OCI-LY3 (cell line): ENCODE results near the gene PHAF1.

ENCODE experiments used
- H2AFZ ChIP-seq: fragments of 200-600, 300-600 bp; shearing (Covaris generic); 2 replicates; pipeline ENCODE4 v1.6.0; 2014; ENCODE audit warnings: antibody characterized with exemption, low read depth, low read length
- H3K27ac ChIP-seq: fragments of 200-600, 300-600 bp; sonication (generic); 2 replicates; pipeline ENCODE4 v1.5.1; 2014; ENCODE audit warnings: mild to moderate bottlenecking, low read length, moderate library complexity, mixed read lengths
- H3K27me3 ChIP-seq: fragments of 200-600, 300-600 bp; sonication (generic); 2 replicates; pipeline ENCODE4 v1.6.1; 2014; ENCODE audit warnings: low read depth, low read length, mixed read lengths
- H3K36me3 ChIP-seq: fragments of 200-600, 300-600 bp; sonication (generic); replicated peaks from 2 replicates; pipeline ENCODE3; 2014; ENCODE audit warnings: low read depth, low read length, mixed read lengths
- H3K4me1 ChIP-seq: fragments of 300-600, 200-600 bp; sonication (generic); 2 replicates; pipeline ENCODE4 v1.6.1; 2014; ENCODE audit warnings: low read length, mixed read lengths
- H3K4me2 ChIP-seq: fragments of 200-600, 300-600 bp; sonication (generic); 2 replicates; pipeline ENCODE4 v1.6.1; 2014; ENCODE audit warnings: low read length, mixed read lengths
- H3K4me3 ChIP-seq: fragments of 300-600, 200-600 bp; sonication (generic); 2 replicates; pipeline ENCODE4 v1.5.1; 2014; ENCODE audit warnings: antibody characterized with exemption, mild to moderate bottlenecking, low read length, moderate library complexity
- H3K79me2 ChIP-seq: fragments of 300-600, 200-600 bp; shearing (Covaris generic); 2 replicates; pipeline ENCODE4 v1.6.1; 2014; ENCODE audit warnings: mild to moderate bottlenecking, low read length, mixed read lengths
- H3K9ac ChIP-seq: fragments of 300-600, 200-600 bp; shearing (Covaris generic); 2 replicates; pipeline ENCODE4 v1.6.0; 2014; ENCODE audit warnings: mild to moderate bottlenecking, low read length, moderate library complexity
- H3K9me3 ChIP-seq: fragments of 200-600, 300-600 bp; shearing (Covaris generic); 2 replicates; pipeline ENCODE4 v1.6.1; 2014; ENCODE audit warnings: low read length, mixed read lengths; ENCODE audit not compliant: insufficient read depth
- H4K20me1 ChIP-seq: fragments of 200-600, 300-600 bp; sonication (generic); 2 replicates; pipeline ENCODE4 v1.6.1; 2016; ENCODE audit warnings: low read length, mixed read lengths; ENCODE audit not compliant: insufficient read depth
- EZH2phosphoT487 ChIP-seq: fragments of 200-600 bp; shearing (Covaris generic); IDR thresholded peaks from 2 replicates; pipeline ENCODE4 v1.6.1; 2018; ENCODE audit warnings: antibody characterized with exemption, mixed run types, low read depth
- TF ChIP-seq, protein P1 (sequence below): fragments of 200-600, 300-600 bp; sonication (generic); IDR thresholded peaks from 2 replicates; pipeline ENCODE4 v1.5.1; 2014; ENCODE audit warnings: antibody characterized with exemption, low read length, low read depth

The PHAF1 gene

DNA sequence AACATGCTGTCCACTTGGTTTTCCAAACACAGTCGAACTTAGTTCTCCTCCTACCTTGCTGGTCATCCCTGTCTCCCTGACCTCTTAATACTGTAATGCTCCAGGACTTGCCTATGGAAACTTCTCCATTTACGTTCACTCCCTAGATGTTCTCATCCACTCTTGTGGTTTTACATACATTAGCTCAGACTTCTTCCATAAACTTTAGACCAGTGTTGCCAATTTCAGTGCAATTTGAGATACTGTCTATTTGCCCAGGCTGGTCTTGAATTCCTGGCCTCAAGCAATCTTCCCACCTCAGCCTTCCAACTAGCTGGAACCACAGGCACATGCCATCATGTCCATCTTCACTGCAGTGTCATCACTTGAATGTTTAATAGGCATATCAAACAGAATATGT, 72.5 kb downstream of the PHAF1 start:
- no peak overlapping the region for H3K27ac ChIP-seq
- peaks cover 13% of the 10 kb centered on the region for H3K79me2 ChIP-seq
- peaks cover 19% of the 10 kb centered on the region; the same call in 1 of the 2 replicates for H3K4me1 ChIP-seq
- no peaks in the 10 kb centered on the region for H3K9me3 ChIP-seq
- peaks cover 6% of the 10 kb centered on the region for H3K36me3 ChIP-seq
- H3K27me3 ChIP-seq = no peaks in the 10 kb centered on the region
- H4K20me1 ChIP-seq = no peaks in the 10 kb centered on the region; the same call in 1 of the 2 replicates
- peak overlapping the region; percentile 66 for H3K4me2 ChIP-seq
- peak overlapping the region; percentile 74; the same call in 1 of the 2 replicates for H3K9ac ChIP-seq
- H2AFZ ChIP-seq = no peak overlapping the region
- no peak for TF ChIP-seq EZH2phosphoT487
- TF ChIP-seq, protein P1, sequence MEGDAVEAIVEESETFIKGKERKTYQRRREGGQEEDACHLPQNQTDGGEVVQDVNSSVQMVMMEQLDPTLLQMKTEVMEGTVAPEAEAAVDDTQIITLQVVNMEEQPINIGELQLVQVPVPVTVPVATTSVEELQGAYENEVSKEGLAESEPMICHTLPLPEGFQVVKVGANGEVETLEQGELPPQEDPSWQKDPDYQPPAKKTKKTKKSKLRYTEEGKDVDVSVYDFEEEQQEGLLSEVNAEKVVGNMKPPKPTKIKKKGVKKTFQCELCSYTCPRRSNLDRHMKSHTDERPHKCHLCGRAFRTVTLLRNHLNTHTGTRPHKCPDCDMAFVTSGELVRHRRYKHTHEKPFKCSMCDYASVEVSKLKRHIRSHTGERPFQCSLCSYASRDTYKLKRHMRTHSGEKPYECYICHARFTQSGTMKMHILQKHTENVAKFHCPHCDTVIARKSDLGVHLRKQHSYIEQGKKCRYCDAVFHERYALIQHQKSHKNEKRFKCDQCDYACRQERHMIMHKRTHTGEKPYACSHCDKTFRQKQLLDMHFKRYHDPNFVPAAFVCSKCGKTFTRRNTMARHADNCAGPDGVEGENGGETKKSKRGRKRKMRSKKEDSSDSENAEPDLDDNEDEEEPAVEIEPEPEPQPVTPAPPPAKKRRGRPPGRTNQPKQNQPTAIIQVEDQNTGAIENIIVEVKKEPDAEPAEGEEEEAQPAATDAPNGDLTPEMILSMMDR = no peak
- peak overlapping the region; percentile 86 for H3K4me3 ChIP-seq

DNA sequence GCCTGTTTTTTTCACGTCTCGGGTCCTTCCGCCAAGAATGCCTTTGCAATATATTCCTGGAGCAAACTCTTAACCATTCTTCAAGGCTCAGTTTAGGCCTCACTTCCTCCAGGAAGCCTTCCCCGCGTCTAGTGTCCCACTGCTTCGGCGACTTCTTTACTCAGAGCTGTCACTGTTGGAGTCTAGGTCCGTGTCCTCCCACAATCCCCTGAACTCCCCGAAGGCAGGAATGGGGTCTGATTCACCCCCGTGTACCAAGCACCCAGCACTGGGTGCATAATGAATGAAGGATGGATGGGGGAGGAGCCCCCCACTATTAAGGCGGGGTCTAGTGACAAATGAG, 73.5 kb downstream of the PHAF1 start:
- H3K4me3 ChIP-seq = peak overlapping the region; percentile 86
- peak overlapping the region; percentile 74 for H3K9ac ChIP-seq
- H3K79me2 ChIP-seq = peaks cover 13% of the 10 kb centered on the region
- H2AFZ ChIP-seq = peak overlapping the region; percentile 34; the same call in 1 of the 2 replicates
- TF ChIP-seq EZH2phosphoT487 = no peak
- peaks cover 19% of the 10 kb centered on the region; the same call in 1 of the 2 replicates for H3K4me1 ChIP-seq
- peaks cover 6% of the 10 kb centered on the region for H3K36me3 ChIP-seq
- no peaks in the 10 kb centered on the region for H3K9me3 ChIP-seq
- no peaks in the 10 kb centered on the region; the same call in 1 of the 2 replicates for H4K20me1 ChIP-seq
- no peak overlapping the region for H3K27ac ChIP-seq
- H3K4me2 ChIP-seq = peak overlapping the region; percentile 66
- no peaks in the 10 kb centered on the region for H3K27me3 ChIP-seq

DNA sequence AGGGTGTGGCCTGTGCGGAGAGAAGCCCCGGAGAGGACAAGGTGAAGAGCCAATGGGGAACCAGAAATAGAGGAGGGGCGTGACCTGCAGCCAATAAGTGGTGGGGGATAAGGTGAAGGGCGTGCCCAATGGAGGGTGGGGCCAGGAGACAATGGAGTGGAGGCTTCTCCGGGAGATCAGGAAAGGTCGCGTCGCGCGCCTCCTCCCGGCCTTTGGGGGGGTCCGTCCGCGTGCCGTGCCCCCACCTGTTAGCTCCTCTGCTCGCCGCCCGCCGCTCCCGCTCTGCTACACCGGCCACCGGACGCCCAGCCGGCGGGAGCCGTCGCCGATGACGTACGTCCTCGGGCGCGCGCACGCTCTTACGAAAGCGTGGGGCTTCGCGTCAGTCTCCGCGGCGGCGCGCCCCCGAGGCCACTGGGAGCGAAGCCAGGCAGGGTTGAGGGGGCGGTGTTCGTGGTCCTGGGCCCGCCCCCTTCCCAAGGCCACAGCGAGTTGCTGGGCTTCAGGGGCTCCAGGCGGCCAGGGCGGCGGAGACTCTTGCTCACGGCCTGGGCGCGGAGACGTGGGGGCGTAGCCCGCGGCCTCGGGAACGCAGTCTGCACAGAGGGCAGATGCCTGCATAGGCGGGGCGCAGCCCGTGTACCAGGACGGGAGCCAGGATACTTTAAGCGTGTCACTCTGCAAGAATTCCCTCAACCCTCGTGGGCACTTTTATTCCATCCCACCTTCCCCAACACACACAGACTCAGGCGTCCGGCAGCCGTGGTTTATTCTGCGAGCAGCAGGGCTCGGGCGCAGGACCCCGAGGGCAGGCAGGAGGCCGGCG, 74.1 kb downstream of the PHAF1 start, which contains the start of gene MATCAP1:
Gene MATCAP1, minus strand, starts transcription at position 337 of the 826 bp plus-strand sequence. CDS start 3,353 bp downstream, outside the sequence.
- Histone ChIP-seq H3K9me3 (no peaks in the 10 kb centered on the region), H3K4me1 (peaks cover 19% of the 10 kb centered on the region; the same call in 1 of the 2 replicates), H3K27me3 (no peaks in the 10 kb centered on the region), H3K4me3 (peak within 1 kb of the TSS; percentile 86), H3K4me2 (peak within 1 kb of the TSS; percentile 88), H3K27ac (peak within 1 kb of the TSS; percentile 64), H2AFZ (peak within 1 kb of the TSS; percentile 70; the same call in 1 of the 2 replicates), H3K9ac (peak within 1 kb of the TSS; percentile 74), H3K36me3 (peaks cover 6% of the 10 kb centered on the region), H4K20me1 (no peaks in the 10 kb centered on the region; the same call in 1 of the 2 replicates), H3K79me2 (peaks cover 13% of the 10 kb centered on the region)
- TF ChIP-seq EZH2phosphoT487 = no peak

DNA sequence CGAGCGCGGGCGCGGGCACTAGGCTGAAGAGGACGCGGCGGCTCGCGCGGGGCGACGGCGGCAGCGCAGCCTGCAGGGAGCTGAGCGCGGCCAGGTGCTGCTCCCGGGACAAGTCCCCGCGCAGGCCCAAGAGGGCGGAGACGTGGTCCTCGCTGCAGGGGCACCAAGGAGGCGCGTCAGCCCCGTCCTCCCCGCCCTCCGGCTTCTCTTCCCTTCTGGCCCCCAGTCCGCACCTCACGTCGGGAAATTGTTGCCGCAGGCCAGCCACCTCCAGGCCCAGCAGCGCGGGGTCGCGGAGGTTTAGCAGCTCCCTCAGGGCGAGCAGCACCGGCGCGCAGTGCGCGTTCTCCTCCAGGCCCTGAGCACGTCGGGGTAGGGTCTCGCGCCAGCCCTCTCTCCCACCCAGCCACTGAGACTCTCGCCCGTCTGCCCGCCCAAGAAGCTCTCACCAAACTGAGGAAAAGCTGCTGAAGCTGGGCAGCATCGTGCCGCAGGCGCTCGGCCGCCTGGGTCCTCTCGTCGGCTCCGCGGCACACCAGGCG, 74.8 kb downstream of the PHAF1 start:
- no peaks in the 10 kb centered on the region; the same call in 1 of the 2 replicates for H4K20me1 ChIP-seq
- no peaks in the 10 kb centered on the region for H3K27me3 ChIP-seq
- peaks cover 3% of the 10 kb centered on the region for H3K36me3 ChIP-seq
- H3K79me2 ChIP-seq = peaks cover 13% of the 10 kb centered on the region
- peak overlapping the region; percentile 86 for H3K4me3 ChIP-seq
- TF ChIP-seq, protein P1 = no peak
- no peak for TF ChIP-seq EZH2phosphoT487
- no peak overlapping the region for H3K27ac ChIP-seq
- peak overlapping the region; percentile 88 for H3K4me2 ChIP-seq
- peaks cover 19% of the 10 kb centered on the region; the same call in 1 of the 2 replicates for H3K4me1 ChIP-seq
- H3K9ac ChIP-seq = peak overlapping the region; percentile 74
- peak overlapping the region; percentile 53; the same call in 1 of the 2 replicates for H2AFZ ChIP-seq
- no peaks in the 10 kb centered on the region for H3K9me3 ChIP-seq
